Measurements from ENCODE around the gene GMDS.
"Not testable (repeated sequence)": the region's sequence is repeated elsewhere in the genome, so short reads cannot be mapped to it uniquely, and the experiment has no call there.

The GMDS gene

GRCh38 chr6:1756472-1757129, 488.8 kb downstream of the GMDS start (continued):
- TF ChIP-seq TSHZ2 (CRISPR knock-in tag; IDR thresholded peaks at IDR 0.05): no peak

- ATAC-seq: not testable (repeated sequence)
These were observed 494.3 kb downstream of the GMDS start for GRCh38 chr6:1751063-1751462.

- TF ChIP-seq ARNTL (CRISPR knock-in tag; IDR thresholded peaks at IDR 0.05; ENCODE audit: borderline replicate concordance, low read depth) (no peak), ESRRG (CRISPR knock-in tag; IDR thresholded peaks at IDR 0.05) (no peak), TOX (CRISPR knock-in tag; IDR thresholded peaks at IDR 0.05; ENCODE audit: borderline replicate concordance) (no peak), ZNF8 (CRISPR knock-in tag; IDR thresholded peaks at IDR 0.05) (no peak), CSRNP3 (CRISPR knock-in tag; IDR thresholded peaks at IDR 0.05) (no peak), OSR1 (CRISPR knock-in tag; IDR thresholded peaks at IDR 0.05) (no peak), ZNF565 (CRISPR knock-in tag; conservative IDR thresholded peaks at IDR 0.05; ENCODE audit: low read depth) (no peak), ISL1 (CRISPR knock-in tag; IDR thresholded peaks at IDR 0.05) (no peak)
These were observed 496.4 kb downstream of the GMDS start for GRCh38 chr6:1749041-1749440.

GRCh38 chr6:1747531-1747930, 497.9 kb downstream of the GMDS start:
- no peak for ATAC-seq

More at GRCh38 chr6:1749041-1749440, 496.4 kb downstream of the GMDS start:
- ATAC-seq: no peak

GRCh38 chr6:1747003-1747402, 498.4 kb downstream of the GMDS start:
- TF ChIP-seq ZFP3 (CRISPR knock-in tag; IDR thresholded peaks at IDR 0.05) (no peak), CSRNP3 (CRISPR knock-in tag; IDR thresholded peaks at IDR 0.05) (no peak), ARNTL (CRISPR knock-in tag; IDR thresholded peaks at IDR 0.05; ENCODE audit: borderline replicate concordance, low read depth) (no peak), TSHZ2 (CRISPR knock-in tag; IDR thresholded peaks at IDR 0.05) (no peak), TOX (CRISPR knock-in tag; IDR thresholded peaks at IDR 0.05; ENCODE audit: borderline replicate concordance) (no peak), ISL1 (CRISPR knock-in tag; IDR thresholded peaks at IDR 0.05) (no peak), ESRRG (CRISPR knock-in tag; IDR thresholded peaks at IDR 0.05) (no peak), OSR1 (CRISPR knock-in tag; IDR thresholded peaks at IDR 0.05) (no peak), ZNF565 (CRISPR knock-in tag; conservative IDR thresholded peaks at IDR 0.05; ENCODE audit: low read depth) (no peak), RARB (CRISPR knock-in tag; IDR thresholded peaks at IDR 0.05) (no peak), ZC3H10 (CRISPR knock-in tag; IDR thresholded peaks at IDR 0.05) (no peak), ZNF8 (CRISPR knock-in tag; IDR thresholded peaks at IDR 0.05) (no peak), TCF4 (CRISPR knock-in tag; IDR thresholded peaks at IDR 0.05; ENCODE audit: borderline replicate concordance) (no peak), CSDC2 (CRISPR knock-in tag; IDR thresholded peaks at IDR 0.05) (no peak), SNAI2 (CRISPR knock-in tag; IDR thresholded peaks at IDR 0.05) (no peak), PATZ1 (CRISPR knock-in tag; IDR thresholded peaks at IDR 0.05; ENCODE audit: borderline replicate concordance) (no peak), CREB5 (CRISPR knock-in tag; IDR thresholded peaks at IDR 0.05; ENCODE audit: low read depth) (no peak)
- ATAC-seq: no peak

More at GRCh38 chr6:1747531-1747930, 497.9 kb downstream of the GMDS start:
- TF ChIP-seq ZFP30 (CRISPR knock-in tag; IDR thresholded peaks at IDR 0.05): no peak
- TF ChIP-seq TCF4 (CRISPR knock-in tag; IDR thresholded peaks at IDR 0.05; ENCODE audit: borderline replicate concordance): no peak
- no peak for TF ChIP-seq PPARA (CRISPR knock-in tag; IDR thresholded peaks at IDR 0.05; ENCODE audit: borderline replicate concordance)
- no peak for TF ChIP-seq OSR1 (CRISPR knock-in tag; IDR thresholded peaks at IDR 0.05)
- TF ChIP-seq SNAI2 (CRISPR knock-in tag; IDR thresholded peaks at IDR 0.05): no peak

All from SK-N-SH treated with all-trans-retinoic acid at 6 μM for 48 hours (cell line).